Neural cell (in vitro differentiated cells): ENCODE results near the gene BMPR1B.

Experiments
- CTCF ChIP-seq: fragments of 450-650 bp; IDR thresholded peaks from 2 replicates; pipeline ENCODE4 v1.5.1; 2014; ENCODE audit warnings: antibody characterized with exemption, mild to moderate bottlenecking, moderate library complexity; ENCODE audit not compliant: poor library complexity, severe bottlenecking
- EP300 ChIP-seq: fragments of 450-650 bp; conservative IDR thresholded peaks from 2 replicates; pipeline ENCODE4 v1.6.1; 2014; ENCODE audit warnings: antibody characterized with exemption, mild to moderate bottlenecking, moderate library complexity; ENCODE audit not compliant: poor library complexity, severe bottlenecking
- EZH2 ChIP-seq: fragments of 200-600, 300-800 bp; shearing (Covaris generic), sonication (generic); IDR thresholded peaks from 2 replicates; pipeline ENCODE4 v1.6.1; 2014; ENCODE audit warnings: antibody characterized with exemption, low read length, borderline replicate concordance, mild to moderate bottlenecking; ENCODE audit not compliant: insufficient read depth, poor library complexity, severe bottlenecking
- POLR2AphosphoS5 ChIP-seq: IDR thresholded peaks from 2 replicates; pipeline ENCODE4 v1.6.1; 2012
- RAD21 ChIP-seq: fragments of 450-650 bp; conservative IDR thresholded peaks from 2 replicates; pipeline ENCODE4 v1.6.1; 2014; ENCODE audit warnings: antibody characterized with exemption, mild to moderate bottlenecking, moderate library complexity
- SMC3 ChIP-seq: fragments of 450-650 bp; conservative IDR thresholded peaks from 2 replicates; pipeline ENCODE4 v1.6.1; 2014; ENCODE audit warnings: antibody characterized with exemption, mild to moderate bottlenecking, moderate library complexity; ENCODE audit not compliant: poor library complexity

- TF ChIP-seq CTCF (no peak), POLR2AphosphoS5 (no peak), EP300 (no peak), EZH2 (no peak), RAD21 (no peak), SMC3 (no peak)
Observed at GRCh38 chr4:95105112-95105511, 347.4 kb downstream of the BMPR1B start.
